ENCODE data around the gene DUSP19.

DNA sequence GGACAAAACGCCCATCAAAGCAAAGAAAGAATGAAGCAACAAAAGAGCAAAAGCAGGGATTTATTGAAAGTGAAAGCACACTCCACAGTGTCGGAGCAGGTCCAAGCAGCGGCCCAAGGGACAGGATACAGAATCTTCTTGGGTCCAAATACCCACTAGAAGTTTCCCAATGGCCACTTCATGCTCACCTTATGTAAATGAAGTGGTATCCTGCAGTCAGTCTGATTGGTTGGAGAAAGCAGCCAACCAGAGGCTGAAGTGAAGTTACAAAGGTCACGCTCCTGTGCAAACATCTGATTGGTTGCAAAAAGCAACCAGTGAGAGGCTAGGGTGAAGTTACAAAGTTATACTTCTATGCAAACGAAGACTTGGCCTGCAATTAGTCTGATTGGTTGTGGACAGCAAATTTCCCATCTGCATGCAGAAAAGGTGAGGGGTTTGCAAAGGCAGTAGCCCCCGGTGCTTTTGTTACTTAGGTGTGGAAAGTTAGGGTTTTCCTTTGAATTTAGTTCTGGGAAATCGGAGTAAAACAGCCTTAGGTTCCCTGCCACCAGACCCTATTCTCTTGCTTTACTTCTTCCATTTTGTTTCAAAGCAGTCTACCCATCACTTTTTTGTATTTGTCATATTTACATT lies 12.9 kb downstream of the DUSP19 start:
- no peak for TF ChIP-seq POLR2AphosphoS5 (IDR thresholded peaks at IDR 0.05; ENCODE audit: borderline replicate concordance, low read depth, low read length)
- no peak for TF ChIP-seq EZH2 (IDR thresholded peaks at IDR 0.05)
- TF ChIP-seq FOXP2 (optimal IDR thresholded peaks at IDR 0.05; ENCODE audit: control extremely low read depth, extremely low read length, insufficient read depth): no peak
